BLaER1 (cell line): ENCODE measurements around the gene SHMT2.

ENCODE experiments used
- H3K27ac ChIP-seq: shearing (Covaris generic); formaldehyde crosslinking; 2 replicates; pipeline ENCODE4 v1.8.1; 2022
- H3K27me3 ChIP-seq: shearing (Covaris generic); formaldehyde crosslinking; 2 replicates; pipeline ENCODE4 v1.8.1; 2022
- H3K36me3 ChIP-seq: shearing (Covaris generic); formaldehyde crosslinking; 2 replicates; pipeline ENCODE4 v1.8.1; 2022
- H3K4me1 ChIP-seq: shearing (Covaris generic); formaldehyde crosslinking; 2 replicates; pipeline ENCODE4 v1.8.1; 2022
- H3K4me2 ChIP-seq: shearing (Covaris generic); formaldehyde crosslinking; 2 replicates; pipeline ENCODE4 v1.8.1; 2022
- H3K4me3 ChIP-seq: shearing (Covaris generic); formaldehyde crosslinking; 2 replicates; pipeline ENCODE4 v1.8.1; 2022
- H3K9ac ChIP-seq: shearing (Covaris generic); formaldehyde crosslinking; 2 replicates; pipeline ENCODE4 v1.8.1; 2022
- H3K9me3 ChIP-seq: shearing (Covaris generic); formaldehyde crosslinking; 2 replicates; pipeline ENCODE4 v1.8.1; 2022
- H4K20me1 ChIP-seq: shearing (Covaris generic); formaldehyde crosslinking; 2 replicates; pipeline ENCODE4 v1.8.1; 2022
- Cebpa-rat ChIP-seq: shearing (Covaris generic); IDR thresholded peaks from 2 replicates; pipeline ENCODE4 v1.8.1; 2022

The SHMT2 gene

GRCh38 chr12:57254506-57255280, 25.2 kb downstream of the SHMT2 start:
- H4K20me1 ChIP-seq, result no peaks in the 10 kb centered on the region
- no peak overlapping the region for H3K27ac ChIP-seq
- no peak overlapping the region for H3K4me2 ChIP-seq
- no peaks in the 10 kb centered on the region for H3K27me3 ChIP-seq
- H3K9me3 ChIP-seq, result no peaks in the 10 kb centered on the region
- no peak for TF ChIP-seq Cebpa-rat
- H3K9ac ChIP-seq, result no peak overlapping the region
- peaks cover 54% of the 10 kb centered on the region for H3K36me3 ChIP-seq
- no peak overlapping the region for H3K4me3 ChIP-seq
- no peaks in the 10 kb centered on the region for H3K4me1 ChIP-seq

GRCh38 chr12:57255916-57256315, 26.4 kb downstream of the SHMT2 start:
- Histone ChIP-seq H3K36me3 (peaks cover 66% of the 10 kb centered on the region), H3K9ac (no peak overlapping the region), H4K20me1 (no peaks in the 10 kb centered on the region), H3K27ac (no peak overlapping the region), H3K4me2 (no peak overlapping the region), H3K4me3 (no peak overlapping the region), H3K9me3 (no peaks in the 10 kb centered on the region), H3K4me1 (no peaks in the 10 kb centered on the region), H3K27me3 (no peaks in the 10 kb centered on the region)
- TF ChIP-seq Cebpa-rat, result no peak

GRCh38 chr12:57258977-57259970, 29.8 kb downstream of the SHMT2 start:
- TF ChIP-seq Cebpa-rat, result no peak
- Histone ChIP-seq H3K4me2 (no peak overlapping the region), H3K4me3 (no peak overlapping the region), H4K20me1 (no peaks in the 10 kb centered on the region), H3K9me3 (no peaks in the 10 kb centered on the region), H3K4me1 (peaks cover 13% of the 10 kb centered on the region), H3K27ac (no peak overlapping the region), H3K9ac (no peak overlapping the region), H3K27me3 (no peaks in the 10 kb centered on the region), H3K36me3 (peaks cover 89% of the 10 kb centered on the region)

GRCh38 chr12:57260366-57260765, 30.9 kb downstream of the SHMT2 start:
- Histone ChIP-seq H3K4me2 (no peak overlapping the region), H3K4me3 (no peak overlapping the region)

DNA sequence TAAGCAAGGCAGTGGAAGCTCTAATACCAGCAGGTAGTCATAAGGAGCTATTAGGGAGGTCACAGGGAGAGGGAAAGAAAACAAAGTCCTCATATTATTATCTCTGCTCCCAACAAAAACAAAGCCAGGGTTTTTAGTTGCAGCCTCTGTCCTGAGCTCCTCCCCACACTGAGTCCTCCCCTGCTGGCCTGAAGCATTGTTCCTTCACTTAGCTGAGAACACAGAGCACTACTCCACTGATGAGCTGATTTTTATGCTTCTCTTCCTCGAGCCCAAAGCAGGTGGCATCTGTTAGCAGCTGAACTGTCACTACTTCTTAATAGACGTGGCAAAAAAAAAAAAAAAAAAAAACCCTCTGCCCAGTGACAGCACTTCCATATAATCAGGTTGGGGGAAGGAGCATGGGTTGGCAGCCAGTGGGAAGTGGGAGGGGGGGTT, 31.9 kb downstream of the SHMT2 start:
- Histone ChIP-seq H3K4me2 (no peak overlapping the region), H3K4me1 (peaks cover 27% of the 10 kb centered on the region), H3K4me3 (no peak overlapping the region), H4K20me1 (no peaks in the 10 kb centered on the region), H3K27ac (no peak overlapping the region), H3K9me3 (no peaks in the 10 kb centered on the region), H3K9ac (no peak overlapping the region), H3K27me3 (no peaks in the 10 kb centered on the region), H3K36me3 (peaks cover 86% of the 10 kb centered on the region)
- no peak for TF ChIP-seq Cebpa-rat

More at GRCh38 chr12:57260366-57260765, 30.9 kb downstream of the SHMT2 start:
- no peak for TF ChIP-seq Cebpa-rat
- Histone ChIP-seq H3K27ac (no peak overlapping the region), H3K36me3 (peaks cover 86% of the 10 kb centered on the region), H4K20me1 (no peaks in the 10 kb centered on the region), H3K27me3 (no peaks in the 10 kb centered on the region), H3K9ac (no peak overlapping the region), H3K4me1 (peaks cover 23% of the 10 kb centered on the region), H3K9me3 (no peaks in the 10 kb centered on the region)

DNA sequence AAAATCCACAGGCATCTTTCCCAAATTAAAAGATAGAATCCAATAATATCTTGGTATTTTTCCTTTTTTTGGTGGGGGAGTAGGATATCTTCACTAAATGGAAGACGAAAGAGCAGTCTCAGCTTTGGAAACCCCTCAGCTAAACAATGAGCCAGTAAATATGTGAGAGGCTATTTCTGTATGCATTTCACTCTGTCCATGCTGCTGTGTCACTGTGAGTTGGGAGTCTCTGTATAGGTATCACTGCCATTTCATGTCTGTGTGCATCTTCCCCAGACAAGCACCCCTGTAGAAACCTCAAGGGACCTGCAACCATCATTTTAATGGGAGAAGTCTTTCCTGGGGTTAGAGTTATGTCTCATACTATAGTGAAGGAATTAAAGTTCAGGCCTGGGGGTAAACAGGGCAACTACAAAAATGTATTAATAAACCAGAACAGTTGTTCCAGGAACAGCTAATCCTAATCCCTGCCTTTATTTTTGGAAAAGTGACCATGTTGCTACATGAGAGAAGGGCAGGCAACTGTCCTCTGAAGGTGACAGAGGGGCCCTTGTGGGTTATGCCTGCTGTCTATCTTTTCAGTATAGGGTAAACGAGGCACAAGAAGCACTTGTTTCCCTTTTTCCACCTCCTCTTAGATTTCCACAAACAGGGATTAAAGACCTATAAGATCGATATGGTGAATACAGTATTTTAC, 32.8 kb downstream of the SHMT2 start:
- Histone ChIP-seq H3K36me3 (peaks cover 86% of the 10 kb centered on the region), H3K27me3 (no peaks in the 10 kb centered on the region), H3K9me3 (no peaks in the 10 kb centered on the region), H3K4me3 (no peak overlapping the region), H4K20me1 (no peaks in the 10 kb centered on the region), H3K27ac (no peak overlapping the region), H3K4me1 (peaks cover 27% of the 10 kb centered on the region), H3K9ac (no peak overlapping the region), H3K4me2 (no peak overlapping the region)
- TF ChIP-seq Cebpa-rat, result no peak

GRCh38 chr12:57263096-57263495, 33.6 kb downstream of the SHMT2 start:
- Histone ChIP-seq H3K4me1 (peaks cover 27% of the 10 kb centered on the region), H4K20me1 (no peaks in the 10 kb centered on the region), H3K4me2 (peak overlapping the region; percentile 39; the same call in 1 of the 2 replicates), H3K27ac (0 out of 2 replicates have a peak overlapping the region, but pooled peaks have one; percentile 38), H3K27me3 (no peaks in the 10 kb centered on the region), H3K9me3 (no peaks in the 10 kb centered on the region), H3K9ac (0 out of 2 replicates have a peak overlapping the region, but pooled peaks have one; percentile 23), H3K4me3 (no peak overlapping the region), H3K36me3 (peaks cover 86% of the 10 kb centered on the region)
- TF ChIP-seq Cebpa-rat, result no peak

DNA sequence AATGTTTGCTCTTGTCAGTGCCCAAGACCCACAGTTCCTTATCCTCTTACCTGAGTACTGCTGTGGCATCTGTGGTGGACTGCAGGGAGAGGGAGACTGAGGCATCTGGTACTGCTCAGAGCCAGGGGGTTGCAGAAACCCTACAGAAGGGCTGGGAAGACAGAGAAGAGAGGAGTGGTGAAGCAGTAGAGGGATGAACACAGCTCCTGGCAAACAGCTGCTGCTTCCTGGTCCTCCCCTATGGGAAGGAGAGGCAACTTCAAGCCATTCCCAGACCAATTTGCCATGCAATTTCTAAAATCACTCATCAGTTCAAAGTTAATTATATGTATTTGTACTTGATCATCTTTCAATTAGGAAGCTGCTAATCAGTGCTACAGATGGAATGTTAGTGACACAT, 37.2 kb downstream of the SHMT2 start:
- Histone ChIP-seq H4K20me1 (no peaks in the 10 kb centered on the region), H3K4me3 (no peak overlapping the region), H3K27ac (no peak overlapping the region), H3K4me1 (peaks cover 27% of the 10 kb centered on the region), H3K36me3 (peaks cover 85% of the 10 kb centered on the region), H3K4me2 (no peak overlapping the region), H3K27me3 (no peaks in the 10 kb centered on the region), H3K9ac (no peak overlapping the region), H3K9me3 (no peaks in the 10 kb centered on the region)
- no peak for TF ChIP-seq Cebpa-rat

- TF ChIP-seq Cebpa-rat, result no peak
- Histone ChIP-seq H3K9ac (no peak overlapping the region), H3K4me2 (no peak overlapping the region), H3K27ac (no peak overlapping the region), H3K27me3 (no peaks in the 10 kb centered on the region), H3K4me1 (peaks cover 25% of the 10 kb centered on the region), H4K20me1 (no peaks in the 10 kb centered on the region), H3K9me3 (no peaks in the 10 kb centered on the region), H3K4me3 (no peak overlapping the region), H3K36me3 (peaks cover 84% of the 10 kb centered on the region)
Measured at GRCh38 chr12:57268264-57268663, 38.8 kb downstream of the SHMT2 start.
